Gastrocnemius medialis (tissue), 4 donors: ENCODE data around the gene DNASE1L2.

Experiments
- POLR2A ChIP-seq, 2 donors: fragments of 450-650 bp; IDR thresholded peaks; one replicate each; pipeline ENCODE4 v1.6.1; 2017; ENCODE audit warnings: antibody characterized with exemption in 2 of 2, mild to moderate bottlenecking in 2 of 2, moderate library complexity in 2 of 2
- TF ChIP-seq, protein P1 (sequence below), 5 experiments: fragments of 450-650 bp in 3 of 5; fragments of 200-600 bp in 2 of 5; sonication (generic) in 2 of 5; IDR thresholded peaks in 4 of 5; conservative IDR thresholded peaks in 1 of 5; 1 replicate in 4 of 5; 2 replicates in 1 of 5; pipeline ENCODE4 v1.5.1; 2016 to 2019; ENCODE audit warnings: antibody characterized with exemption in 5 of 5, mild to moderate bottlenecking in 3 of 5, moderate library complexity in 3 of 5

DNA sequence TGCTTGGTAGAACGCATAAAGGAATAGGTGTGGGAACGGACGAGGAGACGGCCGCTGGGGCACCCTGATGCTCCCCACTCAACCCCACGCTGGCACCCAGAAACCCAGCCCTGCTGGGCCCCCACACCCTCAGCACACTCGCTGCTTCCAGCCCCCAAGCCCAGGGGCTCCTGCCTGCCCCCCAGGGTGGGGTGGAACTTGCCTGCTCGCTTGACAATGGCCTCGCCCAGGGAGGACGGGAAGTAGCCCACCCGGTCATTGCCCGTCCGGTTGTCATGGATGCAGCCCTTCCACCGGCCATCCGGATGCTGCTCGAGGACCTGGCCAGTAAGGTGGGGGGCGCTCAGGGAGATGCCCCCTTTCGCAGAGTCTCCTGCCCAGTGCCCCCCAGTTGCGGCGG, 49.7 kb upstream of the DNASE1L2 start:
- TF ChIP-seq, protein P1, sequence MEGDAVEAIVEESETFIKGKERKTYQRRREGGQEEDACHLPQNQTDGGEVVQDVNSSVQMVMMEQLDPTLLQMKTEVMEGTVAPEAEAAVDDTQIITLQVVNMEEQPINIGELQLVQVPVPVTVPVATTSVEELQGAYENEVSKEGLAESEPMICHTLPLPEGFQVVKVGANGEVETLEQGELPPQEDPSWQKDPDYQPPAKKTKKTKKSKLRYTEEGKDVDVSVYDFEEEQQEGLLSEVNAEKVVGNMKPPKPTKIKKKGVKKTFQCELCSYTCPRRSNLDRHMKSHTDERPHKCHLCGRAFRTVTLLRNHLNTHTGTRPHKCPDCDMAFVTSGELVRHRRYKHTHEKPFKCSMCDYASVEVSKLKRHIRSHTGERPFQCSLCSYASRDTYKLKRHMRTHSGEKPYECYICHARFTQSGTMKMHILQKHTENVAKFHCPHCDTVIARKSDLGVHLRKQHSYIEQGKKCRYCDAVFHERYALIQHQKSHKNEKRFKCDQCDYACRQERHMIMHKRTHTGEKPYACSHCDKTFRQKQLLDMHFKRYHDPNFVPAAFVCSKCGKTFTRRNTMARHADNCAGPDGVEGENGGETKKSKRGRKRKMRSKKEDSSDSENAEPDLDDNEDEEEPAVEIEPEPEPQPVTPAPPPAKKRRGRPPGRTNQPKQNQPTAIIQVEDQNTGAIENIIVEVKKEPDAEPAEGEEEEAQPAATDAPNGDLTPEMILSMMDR (IDR thresholded peaks at IDR 0.05 in 4 of 5, conservative IDR thresholded peaks at IDR 0.05 in 1 of 5) = no peak
- no peak for TF ChIP-seq POLR2A (IDR thresholded peaks at IDR 0.05)
